RKO (cell line): ENCODE results near the gene DIPK1B.

Source experiments
- DNase-seq: peaks from one replicate; pipeline ENCODE4 v3.0.0-alpha.2; 2016; ENCODE audit warnings: low spot score

The DIPK1B gene

DNA sequence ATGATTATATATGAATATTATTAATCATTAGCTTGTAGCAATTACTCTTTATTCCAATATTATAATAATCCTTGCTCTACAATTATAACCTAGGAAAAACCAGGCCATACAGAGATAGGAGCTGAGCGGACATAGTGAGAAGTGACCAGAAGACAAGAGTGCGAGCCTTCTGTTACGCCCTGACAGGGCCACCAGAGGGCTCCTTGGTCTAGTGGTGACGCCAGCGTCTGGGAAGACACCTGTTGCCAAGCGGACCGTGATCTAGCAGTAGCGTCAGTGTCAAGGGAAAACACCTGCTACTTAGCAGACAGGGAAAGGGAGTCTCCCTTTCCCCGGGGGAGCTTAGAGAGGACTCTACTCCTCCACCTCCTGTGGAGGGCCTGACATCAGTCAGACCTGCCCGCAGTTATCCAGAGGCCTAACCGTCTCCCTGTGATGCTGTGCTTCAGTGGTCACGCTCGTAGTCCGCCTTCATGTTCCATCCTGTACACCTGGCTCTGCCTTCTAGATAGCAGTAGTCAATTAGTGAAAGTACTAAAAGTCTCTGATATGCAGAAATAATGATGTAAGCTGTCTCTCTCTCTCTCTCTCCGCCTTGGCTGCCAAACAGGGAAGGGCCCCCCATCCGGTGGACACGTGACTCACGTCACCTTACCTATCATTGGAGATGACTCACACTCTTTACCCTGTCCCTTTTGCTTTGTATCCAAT lies 54.2 kb downstream of the DIPK1B start:
- DNase-seq = peak; percentile 87

DNA sequence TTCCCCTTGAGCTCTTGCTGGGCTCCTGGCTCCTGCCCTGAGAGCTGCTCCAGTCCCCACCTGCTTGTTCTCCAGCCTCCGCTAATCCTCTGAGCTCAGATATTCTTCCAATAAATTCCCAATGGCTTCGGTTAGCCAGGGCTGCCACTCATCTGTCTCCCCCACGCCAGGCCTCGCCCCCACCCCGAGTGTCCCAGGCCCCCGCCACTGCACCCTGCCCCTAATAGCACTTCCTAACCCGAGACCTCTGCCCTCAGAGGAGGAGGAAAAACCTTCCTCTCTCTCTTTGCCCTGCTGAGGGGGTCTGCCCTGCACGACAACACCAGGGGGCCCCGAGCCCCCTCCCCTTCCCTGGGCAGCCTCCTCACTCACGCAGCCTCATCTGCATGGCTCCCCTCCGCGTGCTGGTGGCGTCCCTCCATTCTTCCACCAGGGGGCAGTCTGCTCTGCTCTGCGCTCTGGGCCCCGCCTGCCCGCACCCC lies 57.4 kb downstream of the DIPK1B start:
- DNase-seq = no peak

DNA sequence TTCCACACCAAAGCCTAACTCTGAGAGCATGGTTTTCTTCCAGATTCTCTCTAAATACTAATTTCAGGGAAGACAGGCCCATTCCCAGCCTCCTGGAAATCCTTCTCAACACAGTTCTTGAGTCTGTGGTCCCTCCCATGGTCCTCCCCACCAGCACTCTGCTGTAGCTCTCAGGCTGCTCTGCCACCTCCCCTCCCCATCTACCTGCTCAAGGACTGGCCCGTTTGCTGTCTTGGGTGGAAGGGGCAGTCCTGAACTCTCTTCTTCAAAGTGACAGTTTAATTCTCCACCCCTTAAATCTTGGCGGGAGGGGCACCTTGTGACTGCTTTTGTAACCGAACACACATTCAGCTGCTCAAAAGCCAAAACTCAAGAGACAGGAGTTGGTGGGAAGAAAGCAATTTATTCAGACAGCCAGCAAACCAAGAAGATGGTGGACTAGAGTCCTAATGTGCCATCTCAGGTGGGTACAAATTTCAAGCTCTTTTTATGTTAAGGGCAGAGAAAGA lies 59.6 kb downstream of the DIPK1B start:
- no peak for DNase-seq

DNA sequence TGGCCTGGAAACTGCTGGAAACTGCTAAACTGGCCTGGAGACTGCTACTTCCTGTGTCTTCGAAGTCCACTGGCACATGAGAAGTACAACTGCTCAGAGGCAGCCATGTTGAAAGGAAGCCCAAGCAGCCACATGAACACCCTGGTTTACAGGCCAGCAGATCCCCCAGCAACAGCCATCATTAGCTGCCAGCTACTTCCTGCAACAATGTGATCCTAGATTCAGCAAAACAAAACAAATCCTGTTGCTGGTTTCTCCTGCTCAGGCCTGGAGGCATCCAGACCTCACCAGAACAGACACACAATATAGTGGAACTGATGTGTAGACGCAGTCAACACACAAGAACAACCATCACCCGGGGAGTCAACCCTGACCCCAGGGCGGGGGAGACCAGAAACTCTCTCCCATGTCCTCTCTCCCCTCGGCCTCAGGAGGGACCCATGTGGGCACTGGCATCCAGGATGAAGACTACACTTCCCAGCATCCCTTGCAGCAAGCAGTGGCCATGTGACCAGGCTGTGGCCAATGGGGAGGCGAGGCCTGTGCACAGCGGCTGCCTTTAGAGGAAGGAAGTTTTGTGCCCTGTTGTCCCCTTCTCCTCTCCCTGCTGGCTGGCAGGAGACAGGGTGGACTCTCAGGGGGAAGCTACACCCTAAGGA lies 61.1 kb downstream of the DIPK1B start:
- DNase-seq = peak; percentile 51
